HG02870 (cell line): ENCODE data around the gene IL27RA.
"Not testable (repeated sequence)": the region's sequence is repeated elsewhere in the genome, so short reads cannot be mapped to it uniquely, and the experiment has no call there.

Experiments
- ATAC-seq: cut with Tn5 transposase; IDR thresholded peaks from one replicate; pipeline ENCODE4 v1.9.1; 2021; ENCODE audit warnings: mild to moderate bottlenecking, moderate library complexity; ENCODE audit not compliant: unreplicated experiment

IL27RA gene

GRCh38 chr19:14027856-14028450 lies 3.6 kb upstream of the IL27RA start, which contains the start of gene RLN3:
TSS of gene RLN3 (plus strand) at chr19:14028148. CDS start at chr19:14028205, 57 bp downstream.
- no peak for ATAC-seq

GRCh38 chr19:14028901-14029300 lies 2.7 kb upstream of the IL27RA start:
- no peak for ATAC-seq

GRCh38 chr19:14030997-14031718 lies 404 bp upstream of the IL27RA start:
- no peak for ATAC-seq

GRCh38 chr19:14033946-14034345 lies 2.4 kb downstream of the IL27RA start:
- no peak for ATAC-seq

- ATAC-seq, result not testable (repeated sequence)
Observed at GRCh38 chr19:14035159-14035558, 3.6 kb downstream of the IL27RA start.

- ATAC-seq, result no peak
Observed at GRCh38 chr19:14035706-14036105, 4.1 kb downstream of the IL27RA start.

GRCh38 chr19:14039181-14039580 lies 7.6 kb downstream of the IL27RA start:
- ATAC-seq, result no peak

- ATAC-seq, result not testable (repeated sequence)
Observed at GRCh38 chr19:14042659-14043608, 11.4 kb downstream of the IL27RA start.

- not testable (repeated sequence) for ATAC-seq
Observed at GRCh38 chr19:14047866-14048265, 16.3 kb downstream of the IL27RA start.

GRCh38 chr19:14048443-14049153 lies 17.0 kb downstream of the IL27RA start:
- no peak for ATAC-seq

GRCh38 chr19:14050512-14050911 lies 18.9 kb downstream of the IL27RA start:
- no peak for ATAC-seq

GRCh38 chr19:14050961-14051360 lies 19.4 kb downstream of the IL27RA start:
- not testable (repeated sequence) for ATAC-seq

GRCh38 chr19:14051980-14052379 lies 20.4 kb downstream of the IL27RA start:
- ATAC-seq, result no peak

- no peak for ATAC-seq
Observed at GRCh38 chr19:14052470-14052869, 20.9 kb downstream of the IL27RA start.

GRCh38 chr19:14053032-14053431 lies 21.5 kb downstream of the IL27RA start:
- ATAC-seq, result no peak

GRCh38 chr19:14053500-14053899 lies 21.9 kb downstream of the IL27RA start:
- no peak for ATAC-seq

GRCh38 chr19:14054099-14054498 lies 22.5 kb downstream of the IL27RA start:
- no peak for ATAC-seq

GRCh38 chr19:14054721-14055120 lies 23.2 kb downstream of the IL27RA start:
- no peak for ATAC-seq

GRCh38 chr19:14055396-14055795 lies 23.8 kb downstream of the IL27RA start:
- ATAC-seq, result no peak

GRCh38 chr19:14056069-14056666 lies 24.6 kb downstream of the IL27RA start:
- no peak for ATAC-seq
